Subcutaneous adipose tissue (tissue), 4 donors: Measurements from ENCODE around the gene NR3C1. TPM values are rescaled to one million over a fixed set of nuclear protein-coding genes. Genes with fewer than 3 reads are reported as not detected.

Source experiments
- CTCF ChIP-seq: fragments of 450-650 bp; IDR thresholded peaks from one replicate; pipeline ENCODE4 v1.5.1; 2016; ENCODE audit warnings: low read depth, mild to moderate bottlenecking, control low read depth, antibody characterized with exemption, moderate library complexity
- total RNA-seq, 4 donors: library from RNA; depleted of rRNA; stranded (reverse); fragments of >200 nt; gene quantifications; one replicate each; pipeline ENCODE4 v1.1.0, GENCODE V29; 2016

NR3C1 gene
- total RNA-seq, 4 donors from 2014 or later: 86.2 to 174 (median 95.1) TPM

GRCh38 chr5:143356855-143357583, 46.5 kb downstream of the NR3C1 start:
- no peak for TF ChIP-seq CTCF

GRCh38 chr5:143355710-143356109, 47.8 kb downstream of the NR3C1 start:
- TF ChIP-seq CTCF: no peak

GRCh38 chr5:143354025-143354424, 49.5 kb downstream of the NR3C1 start:
- no peak for TF ChIP-seq CTCF

- TF ChIP-seq CTCF: no peak
Observed at GRCh38 chr5:143352691-143353090, 50.8 kb downstream of the NR3C1 start.

- no peak for TF ChIP-seq CTCF
Observed at GRCh38 chr5:143350751-143351602, 52.5 kb downstream of the NR3C1 start.

- TF ChIP-seq CTCF: no peak
Observed at GRCh38 chr5:143350341-143350740, 53.1 kb downstream of the NR3C1 start.

- TF ChIP-seq CTCF: no peak
Observed at GRCh38 chr5:143349177-143349576, 54.3 kb downstream of the NR3C1 start.
